Heart left ventricle (tissue), 16 donors: ENCODE data around the gene OLFM1. TPM values are rescaled to one million over a fixed set of nuclear protein-coding genes. Genes with fewer than 3 reads are reported as not detected.
"Not testable (repeated sequence)": the region's sequence is repeated elsewhere in the genome, so short reads cannot be mapped to it uniquely, and the experiment has no call there.

ENCODE experiments used
- ATAC-seq, 4 donors: fragments of 200-7000 bp; cut with Tn5 transposase; one replicate each; pipeline ENCODE4 v1.9.1; 2020 to 2022; ENCODE audit warnings: moderate library complexity in 4 of 4, mild to moderate bottlenecking in 3 of 4, moderate number of reproducible peaks in 1 of 4
- DNase-seq, 5 donors: peaks; one replicate each; pipeline ENCODE4 v3.0.0-alpha.2; 2020
- H3K27ac ChIP-seq, 12 donors: fragments of 200-600 bp; sonication (generic) in 4 of 12; one replicate each; pipeline versions ENCODE4 v1.5.0 to v1.8.0; 2016 to 2022; ENCODE audit warnings: mild to moderate bottlenecking in 2 of 12
- H3K27me3 ChIP-seq, 9 donors: fragments of 200-600 bp; sonication (generic) in 2 of 9; one replicate each; pipeline versions ENCODE4 v1.5.1 to v1.8.0; 2016 to 2022; ENCODE audit warnings: mild to moderate bottlenecking in 3 of 9
- H3K36me3 ChIP-seq, 9 donors: fragments of 200-600 bp; sonication (generic) in 2 of 9; one replicate each; pipeline versions ENCODE4 v1.5.0 to v1.8.0; 2018 to 2022; ENCODE audit warnings: mild to moderate bottlenecking in 2 of 9
- H3K4me1 ChIP-seq, 12 donors: fragments of 200-600 bp; sonication (generic) in 4 of 12; one replicate each; pipeline versions ENCODE4 v1.5.0 to v1.8.0; 2016 to 2022; ENCODE audit warnings: mild to moderate bottlenecking in 3 of 12
- H3K4me3 ChIP-seq, 12 donors: fragments of 200-600 bp; sonication (generic) in 4 of 12; one replicate each; pipeline versions ENCODE4 v1.5.0 to v1.8.0; 2017 to 2022; ENCODE audit warnings: mild to moderate bottlenecking in 9 of 12, moderate library complexity in 4 of 12
- H3K9me3 ChIP-seq, 12 donors: fragments of 200-600 bp; sonication (generic) in 4 of 12; one replicate each; pipeline versions ENCODE4 v1.5.0 to v1.8.0; 2016 to 2022; ENCODE audit warnings: mild to moderate bottlenecking in 1 of 12
- CTCF ChIP-seq, 12 donors: fragments of 200-600 bp; sonication (generic) in 4 of 12; IDR thresholded peaks; one replicate each; pipeline versions ENCODE4 v1.5.0 to v1.8.0; 2018 to 2022; ENCODE audit warnings: antibody characterized with exemption in 12 of 12, mild to moderate bottlenecking in 5 of 12
- POLR2A ChIP-seq, 2 donors: fragments of 450-650 bp; IDR thresholded peaks; one replicate each; pipeline ENCODE4 v1.6.1; 2017; ENCODE audit warnings: antibody characterized with exemption in 2 of 2, mild to moderate bottlenecking in 2 of 2, moderate library complexity in 2 of 2
- WGBS, 4 donors: extraction: QIAGEN DNeasy Blood & Tissue Kit in 2 of 4; methylation state at CpG; one replicate each; pipeline versions ENCODE4 v1.1.5 to v1.1.7; 2013 to 2018; 5-methylcytosine and 5-hydroxymethylcytosine counted together
- intact Hi-C, 10 donors: fragments of 100-400 bp; cut with DNase I; formaldehyde crosslinking; loops; one replicate each; pipeline versions ENCODE4 v1.11.1 to v1.14.2; 2022
- polyA plus RNA-seq, 2 donors: library from polyadenylated mRNA; stranded (reverse); fragments of 200-250 nt; gene quantifications; one replicate each; pipeline ENCODE4 v1.2.3, GENCODE V29; 2013
- total RNA-seq, 9 donors: library from RNA; depleted of rRNA in 2 of 9; stranded (reverse); fragments of >200 nt in 2 of 9; fragmentation: NEBNext Ultra II Directional in 3 of 9; extraction: Animal tissue kit (Norgen Biotek cat#: 25700) in 3 of 9; gene quantifications; one replicate each; pipeline versions ENCODE4 v1.1.0 to v1.2.4, GENCODE V29; 2016 to 2023
- donor health status: ischemic (EF 13 %, LVEDD 7.1; RV severe dilation, severe dysfunction).
- donor health status: healthy with polysubstance abuse.
- donor health status: DM: no; HTN: yes; CAD: no.
- donor health status: DM: no; HTN: no; CAD: no.
- donor health status: ischemic (EF 25% LVEDD 6.9; RV normal size, moderate dysfunction).
- donor health status: ischemic (EF 25% LVEDD 5.7; RV mildly dilated, moderate dysfunction).
- donor health status: healthy.
- donor health status: DM: yes; HTN: yes; CAD: no.
- donor health status: ischemic (EF 35%, LVEDD 5.7; RV mildly dilated, moderate dysfunction).
- donor health status: nonischemic (EF 11% LVEDD 7.7; RV severe dilation, severe dysfunction).
- donor health status: DM: yes; HTN: yes; CAD: no.
- donor health status: PGD.
- donor health status: ischemic (EF 29% LVEDD 5.4; RV normal size, mild dysfunction).
- donor health status: nonischemic (EF 23%, LVEDD 6.1; RV moderate dilation, normal function).

OLFM1 gene
- total and polyA plus RNA-seq, 11 donors: 3.5 to 11.8 (median 8.1) TPM

GRCh38 chr9:135060461-135061116, 26.9 kb upstream of the OLFM1 start:
- no peaks in the 10 kb centered on the region for H3K36me3 ChIP-seq
- no peaks in the 10 kb centered on the region for H3K4me1 ChIP-seq
- peak in 1 of 5 donors; percentile 7 for DNase-seq
- peaks cover 0 to 43% (median 0%) of the 10 kb centered on the region in 9 donors for H3K27me3 ChIP-seq
- TF ChIP-seq CTCF (IDR thresholded peaks at IDR 0.05) (no peak), POLR2A (IDR thresholded peaks at IDR 0.05) (no peak)
- H3K27ac ChIP-seq: no peak overlapping the region
- no peak for ATAC-seq
- H3K4me3 ChIP-seq: no peak overlapping the region
- 44 to 66% (median 58%) methylated on average over 3 to 5 of the region's 5 CpGs for WGBS, 4 donors
- intact Hi-C loops: no loop called here
- H3K9me3 ChIP-seq: peaks cover 0 to 11% (median 0%) of the 10 kb centered on the region in 12 donors

DNA sequence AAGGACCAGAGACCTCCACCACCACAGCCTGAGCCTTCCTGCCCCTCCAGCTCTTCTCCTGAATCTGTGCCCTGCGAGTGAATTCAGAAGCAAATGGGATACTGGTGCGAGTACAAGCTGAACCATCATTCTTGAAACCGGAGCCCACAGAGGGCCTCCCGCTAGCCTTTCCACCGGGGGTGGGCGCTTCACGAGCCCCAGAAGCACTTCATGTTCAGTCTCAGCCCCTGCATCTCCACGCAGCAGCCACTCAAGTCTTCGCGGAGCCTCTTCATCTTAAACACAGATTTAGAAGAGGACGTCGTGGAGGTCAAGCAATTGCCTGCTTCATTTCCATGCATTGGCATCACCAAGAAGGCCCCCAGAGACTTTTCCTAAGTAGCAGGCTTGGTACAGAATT, 26.0 kb upstream of the OLFM1 start:
- Histone ChIP-seq H3K4me3 (no peak overlapping the region), H3K27me3 (peaks cover 0 to 39% (median 0%) of the 10 kb centered on the region in 9 donors), H3K4me1 (no peaks in the 10 kb centered on the region), H3K9me3 (peaks cover 0 to 11% (median 0%) of the 10 kb centered on the region in 12 donors), H3K36me3 (no peaks in the 10 kb centered on the region), H3K27ac (no peak overlapping the region)
- 74 to 80% (median 76%) methylated on average over 11 to 12 of the region's 12 CpGs for WGBS, 4 donors
- ATAC-seq (no peak), DNase-seq (peak in 1 of 5 donors; percentile 7)
- intact Hi-C loops: no loop called here
- TF ChIP-seq POLR2A (IDR thresholded peaks at IDR 0.05): no peak
- no peak for TF ChIP-seq CTCF (IDR thresholded peaks at IDR 0.05)

DNA sequence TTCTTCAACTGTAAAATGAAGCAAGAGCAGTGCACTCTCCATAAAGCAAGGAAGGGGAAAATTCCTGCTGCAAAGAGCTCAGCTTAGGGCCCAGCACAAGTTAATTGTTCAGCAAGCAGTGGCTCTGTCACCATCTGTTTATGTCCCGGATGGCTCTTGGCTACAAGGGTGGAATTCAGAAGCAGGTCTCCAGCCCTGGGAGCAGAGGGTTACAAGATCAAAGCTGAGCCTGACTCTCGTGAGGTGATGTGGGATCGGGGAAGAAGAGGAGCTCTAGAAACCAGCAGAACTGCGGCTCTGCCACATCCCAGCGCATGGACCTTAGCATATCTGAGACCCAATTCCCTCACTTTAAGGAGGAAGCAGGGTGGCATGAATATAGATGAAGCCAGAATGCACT, 25.2 kb upstream of the OLFM1 start:
- no peaks in the 10 kb centered on the region for H3K4me1 ChIP-seq
- no peak overlapping the region for H3K27ac ChIP-seq
- peaks cover 0 to 11% (median 0%) of the 10 kb centered on the region in 12 donors for H3K9me3 ChIP-seq
- TF ChIP-seq POLR2A (IDR thresholded peaks at IDR 0.05) (no peak), CTCF (IDR thresholded peaks at IDR 0.05) (no peak)
- H3K36me3 ChIP-seq: no peaks in the 10 kb centered on the region
- no peak overlapping the region for H3K4me3 ChIP-seq
- intact Hi-C loops: no loop called here
- ATAC-seq (no peak), DNase-seq (no peak)
- WGBS, 4 donors: 83 to 92% (median 89%) methylated on average over 5 of the region's 5 CpGs
- peaks cover 0 to 38% (median 0%) of the 10 kb centered on the region in 9 donors for H3K27me3 ChIP-seq

- H3K27ac ChIP-seq, ATAC-seq, H3K4me1 ChIP-seq, H3K36me3 ChIP-seq, intact Hi-C loops, H3K4me3 ChIP-seq: not testable (repeated sequence)
- Histone ChIP-seq H3K9me3 (peaks cover 0 to 11% (median 0%) of the 10 kb centered on the region in 12 donors), H3K27me3 (peaks cover 0 to 45% (median 10%) of the 10 kb centered on the region in 9 donors)
- peak in 1 of 5 donors; percentile 4 for DNase-seq
- 67 to 80% (median 70%) methylated on average over 2 to 4 of the region's 4 CpGs for WGBS, 4 donors
These were observed 24.0 kb upstream of the OLFM1 start for GRCh38 chr9:135063466-135063865.

DNA sequence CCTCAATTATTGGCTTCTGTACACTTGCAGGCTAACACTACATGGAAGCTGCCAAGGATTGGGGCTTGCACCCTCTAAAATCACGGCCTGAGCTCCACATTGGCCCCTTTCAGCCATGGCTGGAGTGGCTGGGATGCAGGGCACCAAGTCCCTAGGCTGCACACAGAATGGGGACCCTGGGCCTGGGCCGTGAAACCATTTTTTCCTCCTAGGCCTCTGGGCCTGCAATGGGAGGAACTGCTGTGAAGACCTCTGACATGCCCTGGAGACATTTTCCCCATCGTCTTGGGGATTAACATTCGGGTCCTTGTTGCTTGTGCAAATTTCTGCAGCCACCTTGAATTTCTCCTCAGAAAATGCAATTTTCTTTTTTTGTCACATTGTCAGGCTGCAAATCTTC, 23.6 kb upstream of the OLFM1 start:
- peaks cover 0 to 47% (median 13%) of the 10 kb centered on the region in 9 donors for H3K27me3 ChIP-seq
- ATAC-seq, H3K27ac ChIP-seq, intact Hi-C loops, H3K36me3 ChIP-seq, DNase-seq, H3K4me3 ChIP-seq, H3K4me1 ChIP-seq: not testable (repeated sequence)
- peaks cover 0 to 11% (median 0%) of the 10 kb centered on the region in 12 donors for H3K9me3 ChIP-seq
- WGBS, 4 donors: 64 to 69% (median 66%) methylated on average over 4 of the region's 4 CpGs
